ENCODE results near the gene DIS3L2. TPM values are rescaled to one million over a fixed set of nuclear protein-coding genes. Genes with fewer than 3 reads are reported as not detected.
"Not testable (repeated sequence)": the region's sequence is repeated elsewhere in the genome, so short reads cannot be mapped to it uniquely, and the experiment has no call there.

The DIS3L2 gene
- total and polyA plus RNA-seq, 2 of the 4 experiments (the other 2 are of a cell fraction): 14.7 to 19.2 TPM

- H3K4me3 ChIP-seq (ENCODE audit: insufficient read depth, low read depth, low read length); H4K91ac ChIP-seq (ENCODE audit: insufficient read depth, low read depth, low read length); H3K4me2 ChIP-seq (ENCODE audit: low read depth, low read length); H2BK5ac ChIP-seq (ENCODE audit: low read depth, low read length, poor library complexity, severe bottlenecking); H2AK9ac ChIP-seq (replicated peaks; ENCODE audit: low read depth, low read length, poor library complexity); H2AK5ac ChIP-seq (ENCODE audit: low read depth, low read length); in situ Hi-C loops (cut with MboI; ENCODE audit: low sequenced_read_pairs); dilution Hi-C loops (cut with HindIII; ENCODE audit: low sequenced_read_pairs, unreplicated experiment); H2BK120ac ChIP-seq (ENCODE audit: low read depth, low read length); H4K8ac ChIP-seq (ENCODE audit: low read depth in 2 of 2, low read length in 2 of 2); H3K36me3 ChIP-seq (ENCODE audit: control insufficient read depth, insufficient read depth, low read length); H3K23ac ChIP-seq (ENCODE audit: low read depth, low read length); H3K4me1 ChIP-seq (ENCODE audit: control insufficient read depth, insufficient read depth, low read length); H3K79me1 ChIP-seq (ENCODE audit: low read depth in 1 of 2, low read length in 2 of 2); H3K9me3 ChIP-seq (ENCODE audit: control insufficient read depth, insufficient read depth, low read length); H4K20me1 ChIP-seq (ENCODE audit: insufficient read depth, low read length); CTCF ChIA-PET; H3K9ac ChIP-seq (ENCODE audit: low read depth, low read length); H4K5ac ChIP-seq (ENCODE audit: low read depth, low read length); BruUV-seq (replicated peaks); H2BK15ac ChIP-seq (ENCODE audit: low read depth, low read length); H3K14ac ChIP-seq (replicated peaks; ENCODE audit: low read depth, low read length); H3K27ac ChIP-seq (ENCODE audit: insufficient read depth, low read length); intact Hi-C loops (cut with micrococcal nuclease); DNase-seq; ATAC-seq (ENCODE audit: low read depth); POLR2A ChIA-PET (ENCODE audit: unreplicated experiment); H3K27me3 ChIP-seq (ENCODE audit: control insufficient read depth, insufficient read depth, low read length); H2AFZ ChIP-seq (replicated peaks; ENCODE audit: low read length, poor library complexity); H3K56ac ChIP-seq (ENCODE audit: extremely low read depth, insufficient read depth, low read length); H3K18ac ChIP-seq (ENCODE audit: low read depth, low read length); H3K9me1 ChIP-seq (ENCODE audit: insufficient read depth, low read length); H3K4ac ChIP-seq (ENCODE audit: low read depth, low read length); H2BK20ac ChIP-seq (ENCODE audit: low read depth, low read length): not testable (repeated sequence)
- WGBS, 2 experiments (ENCODE audit: extremely low coverage in 2 of 2, insufficient read length in 1 of 2): 90% methylated on average over 2 of the region's 11 CpGs; no CpG with 5 or more reads in 1 of the 2 experiments
These were observed 370.1 kb downstream of the DIS3L2 start for GRCh38 chr2:232331641-232332040.

GRCh38 chr2:232332244-232332939 lies 370.9 kb downstream of the DIS3L2 start:
- H3K23ac ChIP-seq (ENCODE audit: low read depth, low read length); H3K18ac ChIP-seq (ENCODE audit: low read depth, low read length); H4K91ac ChIP-seq (ENCODE audit: insufficient read depth, low read depth, low read length); in situ Hi-C loops (cut with MboI; ENCODE audit: low sequenced_read_pairs); H4K20me1 ChIP-seq (ENCODE audit: insufficient read depth, low read length); H2BK5ac ChIP-seq (ENCODE audit: low read depth, low read length, poor library complexity, severe bottlenecking); H2BK120ac ChIP-seq (ENCODE audit: low read depth, low read length); H3K9me1 ChIP-seq (ENCODE audit: insufficient read depth, low read length); POLR2A ChIA-PET (ENCODE audit: unreplicated experiment); H4K5ac ChIP-seq (ENCODE audit: low read depth, low read length); H3K4me1 ChIP-seq (ENCODE audit: control insufficient read depth, insufficient read depth, low read length); H2AFZ ChIP-seq (replicated peaks; ENCODE audit: low read length, poor library complexity); H2BK20ac ChIP-seq (ENCODE audit: low read depth, low read length); H2BK15ac ChIP-seq (ENCODE audit: low read depth, low read length); H4K8ac ChIP-seq (ENCODE audit: low read depth in 2 of 2, low read length in 2 of 2); DNase-seq; H3K9me3 ChIP-seq (ENCODE audit: control insufficient read depth, insufficient read depth, low read length); dilution Hi-C loops (cut with HindIII; ENCODE audit: low sequenced_read_pairs, unreplicated experiment); H3K14ac ChIP-seq (replicated peaks; ENCODE audit: low read depth, low read length); H3K36me3 ChIP-seq (ENCODE audit: control insufficient read depth, insufficient read depth, low read length); intact Hi-C loops (cut with micrococcal nuclease); BruUV-seq (replicated peaks); H3K27ac ChIP-seq (ENCODE audit: insufficient read depth, low read length); H3K27me3 ChIP-seq (ENCODE audit: control insufficient read depth, insufficient read depth, low read length); H2AK5ac ChIP-seq (ENCODE audit: low read depth, low read length); CTCF ChIA-PET; H3K79me1 ChIP-seq (ENCODE audit: low read depth in 1 of 2, low read length in 2 of 2); H3K4me2 ChIP-seq (ENCODE audit: low read depth, low read length); H2AK9ac ChIP-seq (replicated peaks; ENCODE audit: low read depth, low read length, poor library complexity); H3K4me3 ChIP-seq (ENCODE audit: insufficient read depth, low read depth, low read length); ATAC-seq (ENCODE audit: low read depth); H3K56ac ChIP-seq (ENCODE audit: extremely low read depth, insufficient read depth, low read length); H3K4ac ChIP-seq (ENCODE audit: low read depth, low read length); H3K9ac ChIP-seq (ENCODE audit: low read depth, low read length): not testable (repeated sequence)
- no CpG with 5 or more reads among the region's 26 CpGs for WGBS, 2 experiments (ENCODE audit: extremely low coverage in 2 of 2, insufficient read length in 1 of 2)
